Naive thymus-derived CD4-positive, alpha-beta T cell (primary cell): ENCODE data around the gene TOP1. TPM values are rescaled to one million over a fixed set of nuclear protein-coding genes. Genes with fewer than 3 reads are reported as not detected.
"Not testable (repeated sequence)": the region's sequence is repeated elsewhere in the genome, so short reads cannot be mapped to it uniquely, and the experiment has no call there.

ENCODE experiments used
- ATAC-seq: fragments of 150-1000 bp; cut with Tn5 transposase; 2 replicates; pipeline ENCODE4 v1.10.0; 2021; ENCODE audit warnings: mild to moderate bottlenecking, moderate library complexity
- CTCF ChIA-PET: fragments of 350-600 bp; sonication (Branson Sonifier 250); formaldehyde crosslinking; loops from one replicate; lab custom pipeline; 2021; ENCODE audit warnings: antibody characterized with exemption; lab: Charles Lee
- POLR2A ChIA-PET: fragments of 350-600 bp; sonication (Branson Sonifier 250); formaldehyde crosslinking; loops from one replicate; lab custom pipeline; 2021; ENCODE audit warnings: antibody characterized with exemption, inconsistent platforms; lab: Charles Lee
- DNase-seq, 9 donors: peaks; one replicate each; pipeline versions ENCODE4 v3.0.0 to v3.0.0-alpha.2; 2020 to 2022; ENCODE audit warnings: mixed read lengths in 1 of 9
- H3K27ac ChIP-seq: one replicate; pipeline ENCODE4 v1.7.0; 2013; ENCODE audit warnings: mild to moderate bottlenecking, low read depth, low read length, moderate library complexity
- H3K27me3 ChIP-seq, 2 donors: one replicate each; pipeline ENCODE4 v1.7.0; 2013; ENCODE audit warnings: low read length in 2 of 2, mild to moderate bottlenecking in 2 of 2, moderate library complexity in 2 of 2; ENCODE audit not compliant: control insufficient read depth in 2 of 2, insufficient read depth in 2 of 2
- H3K36me3 ChIP-seq, 3 experiments: 1 replicate in 2 of 3; 2 replicates in 1 of 3; pipeline ENCODE4 v1.7.0; 2013; ENCODE audit warnings: low read length in 3 of 3, mild to moderate bottlenecking in 3 of 3, moderate library complexity in 1 of 3; ENCODE audit not compliant: insufficient read depth in 3 of 3, control insufficient read depth in 2 of 3
- H3K4me1 ChIP-seq, 2 donors: one replicate each; pipeline ENCODE4 v1.7.0; 2013; ENCODE audit warnings: low read length in 2 of 2, mild to moderate bottlenecking in 2 of 2, moderate library complexity in 1 of 2; ENCODE audit not compliant: control insufficient read depth in 2 of 2, insufficient read depth in 2 of 2
- H3K4me3 ChIP-seq: 2 replicates; pipeline ENCODE4 v1.7.0; 2013; ENCODE audit warnings: mild to moderate bottlenecking, low read length
- H3K9me3 ChIP-seq, 3 experiments: 1 replicate in 2 of 3; 2 replicates in 1 of 3; pipeline ENCODE4 v1.7.0; 2013; ENCODE audit warnings: low read length in 3 of 3; ENCODE audit not compliant: control insufficient read depth in 2 of 3
- H3K27ac Mint-ChIP-seq, 9 donors: one replicate each; pipeline ENCODE4 v1.8.0; 2020 to 2022; ENCODE audit warnings: mixed read lengths in 9 of 9, mild to moderate bottlenecking in 8 of 9, moderate library complexity in 5 of 9, inconsistent platforms in 2 of 9
- H3K27me3 Mint-ChIP-seq, 5 donors: one replicate each; pipeline ENCODE4 v1.8.0; 2021 to 2022; ENCODE audit warnings: mixed read lengths in 5 of 5, mild to moderate bottlenecking in 1 of 5
- H3K36me3 Mint-ChIP-seq, 5 donors: one replicate each; pipeline ENCODE4 v1.8.0; 2020 to 2022; ENCODE audit warnings: mixed read lengths in 5 of 5, mild to moderate bottlenecking in 3 of 5, inconsistent platforms in 1 of 5
- H3K4me1 Mint-ChIP-seq, 7 donors: one replicate each; pipeline ENCODE4 v1.8.0; 2020 to 2022; ENCODE audit warnings: mixed read lengths in 7 of 7, mild to moderate bottlenecking in 3 of 7, inconsistent platforms in 1 of 7
- H3K4me3 Mint-ChIP-seq, 10 donors: one replicate each; pipeline ENCODE4 v1.8.0; 2020 to 2022; ENCODE audit warnings: mild to moderate bottlenecking in 10 of 10, mixed read lengths in 10 of 10, moderate library complexity in 6 of 10, inconsistent platforms in 2 of 10
- H3K9me3 Mint-ChIP-seq, 11 donors: one replicate each; pipeline ENCODE4 v1.8.0; 2020 to 2022; ENCODE audit warnings: mixed read lengths in 11 of 11, mild to moderate bottlenecking in 4 of 11, inconsistent platforms in 1 of 11, moderate library complexity in 1 of 11
- intact Hi-C, 2 donors: fragments of 100-400 bp; cut with micrococcal nuclease; formaldehyde crosslinking; loops; one replicate each; pipeline ENCODE4 v1.15.1; 2023
- polyA plus RNA-seq, 2 donors: library from polyadenylated mRNA; unstranded; fragments of 300-500 nt; fragmentation: Illumina TruSeq; gene quantifications; one replicate each; pipeline ENCODE4 v1.2.3, GENCODE V29; 2021
- total RNA-seq, 6 experiments: library from RNA in 5 of 6; stranded (reverse) in 5 of 6; gene quantifications; 1 replicate in 5 of 6; 2 replicates in 1 of 6; pipeline ENCODE4 v1.2.3 and lab custom pipeline; 2021 to 2026

The TOP1 gene
- total and polyA plus RNA-seq, 7 experiments from 2014 or later, result 10.2 to 82.8 (median 33.3) TPM

DNA sequence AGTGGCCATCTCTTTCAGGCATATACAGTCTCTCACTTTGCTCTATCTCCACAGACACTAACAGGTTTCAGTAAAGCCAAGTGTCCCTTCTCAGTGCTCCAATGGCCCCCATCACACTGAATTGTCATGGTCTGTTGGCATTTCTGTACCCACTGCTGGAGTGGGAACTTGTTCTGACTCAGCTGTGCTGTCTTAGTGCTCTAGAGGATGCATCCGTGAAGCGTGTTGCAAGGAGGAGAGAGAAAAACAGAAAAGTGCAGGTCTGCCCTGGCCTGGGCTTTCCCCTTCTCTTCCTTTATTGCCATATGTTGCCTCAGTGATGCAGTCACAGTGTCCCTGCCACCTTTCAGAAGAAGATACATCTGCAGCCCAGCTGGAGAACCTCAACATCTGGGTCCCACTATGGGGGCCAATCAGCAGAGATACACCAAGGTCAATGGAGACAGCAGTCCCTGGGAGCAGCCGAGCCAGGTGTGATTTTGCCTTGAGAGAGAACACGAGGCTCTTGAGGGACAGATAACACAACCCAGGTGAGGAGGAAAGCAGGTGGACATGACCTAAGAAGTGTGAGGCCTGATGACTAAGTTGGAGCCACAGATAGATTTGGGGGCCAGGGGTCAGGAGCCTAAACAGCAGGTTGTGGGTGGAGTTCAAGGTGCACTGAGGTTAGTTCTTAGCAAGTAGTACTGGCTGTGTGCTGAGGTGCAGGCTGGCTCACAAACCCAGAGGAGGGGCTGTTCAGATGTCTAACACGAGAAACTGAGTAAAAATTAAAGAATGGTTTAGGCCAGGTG, 103.2 kb downstream of the TOP1 start:
- Histone ChIP-seq H3K9me3 (no peaks in the 10 kb centered on the region), H3K4me3 (no peak overlapping the region), H3K36me3 (no peaks in the 10 kb centered on the region), H3K27ac (no peak overlapping the region), H3K4me1 (peaks cover 11 to 14% of the 10 kb centered on the region in 2 donors), H3K27me3 (no peaks in the 10 kb centered on the region)
- peaks cover 0 to 15% (median 3%) of the 10 kb centered on the region in 5 donors for H3K36me3 Mint-ChIP-seq
- no peaks in the 10 kb centered on the region for H3K27me3 Mint-ChIP-seq
- intact Hi-C loops, result loop anchor here in 1 of 2 donors (10.0 kb wide), 1 partner anchor 283 kb away; no protein-coding TSS in a partner anchor
- ChIA-PET CTCF (interaction anchor here (0.7 to 5.4 kb wide), 3 partner anchors 41 to 116 kb away, joined by 3 to 122 read pairs (median 7); no protein-coding TSS in a partner anchor), POLR2A (interaction anchor here (0.7 to 16.5 kb wide), 3 partner anchors 17 to 66 kb away, joined by 6 to 604 read pairs (median 9); no protein-coding TSS in a partner anchor)
- DNase-seq, result no peak
- peaks cover 0 to 4% (median 0%) of the 10 kb centered on the region in 11 donors for H3K9me3 Mint-ChIP-seq
- ATAC-seq, result no peak
- peaks cover 18 to 44% (median 31%) of the 10 kb centered on the region in 7 donors for H3K4me1 Mint-ChIP-seq
- H3K27ac Mint-ChIP-seq, result peak overlapping the region in 6 of 9 donors; percentile 3 to 78 (median 32)
- H3K4me3 Mint-ChIP-seq, result no peak overlapping the region

DNA sequence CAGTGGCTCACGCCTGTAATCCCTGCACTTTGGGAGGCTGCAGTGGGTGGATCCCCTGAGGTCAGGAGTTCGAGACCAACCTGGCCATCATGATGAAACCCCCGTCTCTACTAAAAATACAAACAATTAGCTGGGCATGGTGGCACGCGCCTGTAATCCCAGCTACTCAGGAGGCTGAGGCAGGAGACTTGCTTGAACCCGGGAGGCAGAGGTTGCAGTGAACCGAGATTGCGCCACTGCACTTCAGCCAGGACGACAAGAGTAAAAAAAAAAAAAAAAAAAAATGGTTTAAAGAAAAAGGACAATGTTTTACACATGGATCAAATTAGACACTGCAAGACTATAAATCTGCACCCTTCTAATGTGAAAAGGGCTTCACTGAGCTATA, 103.8 kb downstream of the TOP1 start:
- not testable (repeated sequence) for H3K4me3 Mint-ChIP-seq, H3K27me3 ChIP-seq, ATAC-seq, H3K9me3 Mint-ChIP-seq, H3K4me3 ChIP-seq, H3K9me3 ChIP-seq, H3K27ac ChIP-seq, H3K36me3 ChIP-seq, DNase-seq, H3K27me3 Mint-ChIP-seq
- H3K4me1 Mint-ChIP-seq, result peaks cover 18 to 44% (median 31%) of the 10 kb centered on the region in 7 donors
- H3K27ac Mint-ChIP-seq, result peak overlapping the region in 1 of 9 donors; percentile 44
- H3K4me1 ChIP-seq, result peaks cover 11 to 14% of the 10 kb centered on the region in 2 donors
- CTCF ChIA-PET, result interaction anchor here (0.7 to 5.4 kb wide), 4 partner anchors 41 to 115 kb away, joined by 3 to 122 read pairs (median 6); no protein-coding TSS in a partner anchor
- POLR2A ChIA-PET, result interaction anchor here (0.7 to 16.5 kb wide), 2 partner anchors 26 to 65 kb away, joined by 6 to 604 read pairs; no protein-coding TSS in a partner anchor
- peaks cover 0 to 12% (median 3%) of the 10 kb centered on the region in 5 donors for H3K36me3 Mint-ChIP-seq
- intact Hi-C loops, result loop anchor here in 1 of 2 donors (10.0 kb wide), 1 partner anchor 282 kb away; no protein-coding TSS in a partner anchor

GRCh38 chr20:41133709-41134361, 105.2 kb downstream of the TOP1 start:
- CTCF ChIA-PET, result interaction anchor here (0.6 to 14.7 kb wide), 13 partner anchors 10 to 276 kb away, joined by 3 to 236 read pairs (median 4); partner anchors contain the start of gene LPIN3
- H3K4me3 Mint-ChIP-seq, result no peak overlapping the region

GRCh38 chr20:41134362-41135186, 106.0 kb downstream of the TOP1 start:
- no peak for DNase-seq
- Histone ChIP-seq H3K4me1 (peaks cover 11 to 16% of the 10 kb centered on the region in 2 donors), H3K4me3 (no peak overlapping the region), H3K27ac (peak overlapping the region; percentile 29), H3K27me3 (no peaks in the 10 kb centered on the region), H3K36me3 (no peaks in the 10 kb centered on the region), H3K9me3 (no peaks in the 10 kb centered on the region)
- ChIA-PET CTCF (interaction anchor here (0.6 to 14.7 kb wide), 30 partner anchors 9 to 276 kb away, joined by 3 to 236 read pairs (median 4); partner anchors contain the start of gene LPIN3), POLR2A (interaction anchor here (0.9 to 16.5 kb wide), 5 partner anchors 10 to 484 kb away, joined by 3 to 604 read pairs (median 5); partner anchors contain the start of gene CHD6)
- Mint-ChIP-seq H3K36me3 (peaks cover 0 to 14% (median 4%) of the 10 kb centered on the region in 5 donors), H3K27me3 (no peaks in the 10 kb centered on the region), H3K4me1 (peaks cover 29 to 50% (median 40%) of the 10 kb centered on the region in 7 donors), H3K27ac (peak overlapping the region in 8 of 9 donors; percentile 13 to 92 (median 84)), H3K9me3 (peaks cover 0 to 2% (median 0%) of the 10 kb centered on the region in 11 donors), H3K4me3 (peak overlapping the region in 2 of 10 donors; percentile 51 to 97)
- intact Hi-C loops, result loop anchor here (1.0 to 10.0 kb wide), 8 partner anchors 23 to 558 kb away; partner anchors contain the start of genes CHD6 (in 2 of the 2) and LPIN3 (in 2 of the 2)
- no peak for ATAC-seq

More at GRCh38 chr20:41133709-41134361, 105.2 kb downstream of the TOP1 start:
- Mint-ChIP-seq H3K27me3 (no peaks in the 10 kb centered on the region), H3K36me3 (peaks cover 0 to 10% (median 3%) of the 10 kb centered on the region in 5 donors), H3K4me1 (peaks cover 21 to 44% (median 33%) of the 10 kb centered on the region in 7 donors), H3K27ac (peak overlapping the region in 7 of 9 donors; percentile 44 to 78 (median 59)), H3K9me3 (peaks cover 0 to 2% (median 0%) of the 10 kb centered on the region in 11 donors)
- POLR2A ChIA-PET, result interaction anchor here (1.0 to 16.5 kb wide), 4 partner anchors 8 to 98 kb away, joined by 3 to 604 read pairs (median 10); no protein-coding TSS in a partner anchor
- H3K36me3 ChIP-seq, result no peaks in the 10 kb centered on the region
- intact Hi-C loops, result loop anchor here in 1 of 2 donors (10.0 kb wide), 1 partner anchor 281 kb away; no protein-coding TSS in a partner anchor
- peaks cover 11 to 14% of the 10 kb centered on the region in 2 donors for H3K4me1 ChIP-seq
- DNase-seq, result peak in 6 of 9 donors; percentile 32 to 72 (median 44)
- H3K9me3 ChIP-seq, result no peaks in the 10 kb centered on the region
- no peak overlapping the region for H3K4me3 ChIP-seq
- ATAC-seq, result no peak
- H3K27me3 ChIP-seq, result no peaks in the 10 kb centered on the region
- peak overlapping the region; percentile 29 for H3K27ac ChIP-seq

- H3K27ac ChIP-seq, result no peak overlapping the region
- peaks cover 36 to 56% (median 47%) of the 10 kb centered on the region in 7 donors for H3K4me1 Mint-ChIP-seq
- no peaks in the 10 kb centered on the region for H3K9me3 ChIP-seq
- no peaks in the 10 kb centered on the region for H3K36me3 ChIP-seq
- H3K27me3 Mint-ChIP-seq, result no peaks in the 10 kb centered on the region
- peak; percentile 42 for ATAC-seq
- intact Hi-C loops, result loop anchor here (1.0 to 10.0 kb wide), 8 partner anchors 22 to 557 kb away; partner anchors contain the start of genes CHD6 (in 2 of the 2) and LPIN3 (in 2 of the 2)
- H3K27ac Mint-ChIP-seq, result peak overlapping the region; percentile 85 to 96 (median 92)
- DNase-seq, result peak in 8 of 9 donors; percentile 48 to 70 (median 64)
- H3K27me3 ChIP-seq, result no peaks in the 10 kb centered on the region
- no peak overlapping the region for H3K4me3 ChIP-seq
- ChIA-PET CTCF (interaction anchor here (0.6 to 14.7 kb wide), 26 partner anchors 9 to 210 kb away, joined by 3 to 236 read pairs (median 6); partner anchors contain the start of gene LPIN3), POLR2A (interaction anchor here (0.9 to 16.5 kb wide), 5 partner anchors 11 to 483 kb away, joined by 3 to 604 read pairs (median 5); partner anchors contain the start of gene CHD6)
- peaks cover 0 to 19% (median 7%) of the 10 kb centered on the region in 5 donors for H3K36me3 Mint-ChIP-seq
- H3K9me3 Mint-ChIP-seq, result peaks cover 0 to 2% (median 0%) of the 10 kb centered on the region in 11 donors
- peaks cover 17 to 24% of the 10 kb centered on the region in 2 donors for H3K4me1 ChIP-seq
- peak overlapping the region; percentile 85 to 97 (median 94) for H3K4me3 Mint-ChIP-seq
Measured at GRCh38 chr20:41135187-41135887, 106.7 kb downstream of the TOP1 start.
